Measurements from ENCODE around the gene GNG8.
A peak's percentile ranks its signal among the peaks of the same experiment; 100 is the strongest.

Gene GNG8

DNA sequence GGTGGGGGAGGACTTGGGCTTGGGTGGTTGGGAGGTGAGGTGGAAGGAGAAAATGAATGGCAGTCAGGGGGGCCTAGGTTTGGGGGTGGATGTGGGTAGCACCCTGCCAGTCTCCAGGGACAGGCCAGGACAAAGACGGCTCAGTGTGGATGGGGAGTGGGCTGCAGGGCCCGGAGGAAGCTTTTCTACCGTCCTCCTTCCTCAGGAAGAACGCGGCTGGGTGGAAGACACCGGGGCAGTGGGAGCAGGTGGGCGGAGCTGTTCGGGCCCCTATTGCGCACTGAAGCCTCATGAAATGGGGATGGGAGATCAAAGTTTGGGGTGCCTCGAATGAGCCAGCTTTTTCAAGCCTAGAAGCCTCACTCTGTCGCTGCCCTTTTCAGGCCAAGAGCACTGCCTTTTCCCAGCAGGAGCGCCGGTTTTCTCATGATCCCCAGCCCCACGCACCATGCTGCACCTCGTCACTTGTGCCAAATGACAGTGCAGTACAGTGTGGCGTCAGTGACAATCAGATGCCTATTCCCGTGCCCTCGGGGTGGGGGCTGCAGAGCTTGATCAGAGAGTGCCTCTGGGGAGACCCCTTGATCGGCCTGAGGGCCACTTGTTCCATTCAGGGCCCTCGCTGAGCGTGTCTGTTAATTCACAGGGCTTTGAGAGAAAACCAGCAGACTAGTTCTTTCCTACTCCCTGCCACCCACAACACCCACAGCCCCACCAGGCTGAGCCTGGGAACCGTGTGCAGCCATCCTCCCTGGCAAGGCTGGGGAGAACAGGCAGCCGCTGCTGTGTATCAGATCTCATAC lies 33.4 kb downstream of the GNG8 start:
- 43 to 44% methylated on average over 23 of the region's 23 CpGs for WGBS, 2 experiments
- Histone ChIP-seq H3K36me3 (ENCODE audit: control insufficient read depth, insufficient read depth, low read length) (peaks cover 23% of the 10 kb centered on the region), H3K4me3 (ENCODE audit: insufficient read depth, low read depth, low read length) (peak overlapping the region; percentile 92), H3K27ac (ENCODE audit: insufficient read depth, low read depth, low read length, poor library complexity, severe bottlenecking) (no peak overlapping the region), H3K9me3 (ENCODE audit: control insufficient read depth, low read length) (no peaks in the 10 kb centered on the region), H3K27me3 (ENCODE audit: control insufficient read depth, insufficient read depth, low read length, poor library complexity, severe bottlenecking) (no peaks in the 10 kb centered on the region), H3K4me1 (ENCODE audit: control insufficient read depth, insufficient read depth, low read length) (peaks cover 28% of the 10 kb centered on the region)

DNA sequence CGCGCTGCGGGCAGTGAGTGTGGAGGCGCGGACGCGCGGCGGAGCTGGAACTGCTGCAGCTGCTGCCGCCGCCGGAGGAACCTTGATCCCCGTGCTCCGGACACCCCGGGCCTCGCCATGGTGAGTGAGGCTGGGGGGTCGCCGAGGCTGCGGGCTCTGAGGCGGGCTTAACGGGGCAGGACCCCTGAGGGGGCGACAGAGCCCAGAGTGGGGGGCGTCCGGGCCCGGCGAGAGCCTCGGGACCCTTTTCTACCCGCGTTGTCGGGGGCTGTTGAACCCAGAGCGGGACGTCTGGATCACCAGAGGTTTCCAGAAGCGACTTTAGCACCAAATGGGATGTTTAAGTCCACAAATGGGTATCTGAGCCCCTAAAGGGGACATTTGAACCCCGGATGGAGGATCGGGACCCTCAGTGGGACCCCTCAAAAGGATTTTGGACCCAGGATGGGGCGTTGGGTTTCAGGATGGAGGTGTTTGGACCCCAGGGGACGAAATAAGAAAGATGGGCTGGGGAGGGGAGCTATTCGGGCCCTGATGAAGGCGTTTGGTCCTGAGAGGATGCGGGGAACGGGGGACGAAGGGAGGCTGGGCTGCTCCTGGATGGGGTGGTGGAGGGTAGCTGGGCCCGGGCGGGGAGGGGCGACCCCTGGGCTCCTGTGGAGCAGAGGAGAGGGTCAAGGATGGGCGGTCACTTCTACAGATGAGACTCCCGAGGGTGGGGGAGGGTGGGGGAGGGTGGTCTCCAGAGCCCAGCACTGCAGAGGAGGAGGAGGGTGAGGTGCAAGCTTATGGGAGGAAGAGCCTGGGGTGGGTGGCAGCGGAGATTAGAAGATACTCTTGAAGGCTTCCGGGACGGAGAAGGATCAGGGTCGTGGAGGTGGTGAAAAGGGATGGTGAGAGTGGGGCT lies 34.4 kb downstream of the GNG8 start, which contains the start of gene CALM3:
TSS of gene CALM3 (plus strand) at position 13 of the 907 bp plus-strand sequence. CDS start at position 118, 105 bp downstream.
- no peaks in the 10 kb centered on the region for H3K27me3 ChIP-seq (ENCODE audit: control insufficient read depth, insufficient read depth, low read length, poor library complexity, severe bottlenecking)
- peak within 1 kb of the TSS; percentile 99 for H3K27ac ChIP-seq (ENCODE audit: insufficient read depth, low read depth, low read length, poor library complexity, severe bottlenecking)
- peaks cover 13% of the 10 kb centered on the region for H3K36me3 ChIP-seq (ENCODE audit: control insufficient read depth, insufficient read depth, low read length)
- no peaks in the 10 kb centered on the region for H3K9me3 ChIP-seq (ENCODE audit: control insufficient read depth, low read length)
- WGBS, 2 experiments: 1% methylated on average over 51 of the region's 51 CpGs
- peak within 1 kb of the TSS; percentile 92 for H3K4me3 ChIP-seq (ENCODE audit: insufficient read depth, low read depth, low read length)
- peaks cover 28% of the 10 kb centered on the region for H3K4me1 ChIP-seq (ENCODE audit: control insufficient read depth, insufficient read depth, low read length)

DNA sequence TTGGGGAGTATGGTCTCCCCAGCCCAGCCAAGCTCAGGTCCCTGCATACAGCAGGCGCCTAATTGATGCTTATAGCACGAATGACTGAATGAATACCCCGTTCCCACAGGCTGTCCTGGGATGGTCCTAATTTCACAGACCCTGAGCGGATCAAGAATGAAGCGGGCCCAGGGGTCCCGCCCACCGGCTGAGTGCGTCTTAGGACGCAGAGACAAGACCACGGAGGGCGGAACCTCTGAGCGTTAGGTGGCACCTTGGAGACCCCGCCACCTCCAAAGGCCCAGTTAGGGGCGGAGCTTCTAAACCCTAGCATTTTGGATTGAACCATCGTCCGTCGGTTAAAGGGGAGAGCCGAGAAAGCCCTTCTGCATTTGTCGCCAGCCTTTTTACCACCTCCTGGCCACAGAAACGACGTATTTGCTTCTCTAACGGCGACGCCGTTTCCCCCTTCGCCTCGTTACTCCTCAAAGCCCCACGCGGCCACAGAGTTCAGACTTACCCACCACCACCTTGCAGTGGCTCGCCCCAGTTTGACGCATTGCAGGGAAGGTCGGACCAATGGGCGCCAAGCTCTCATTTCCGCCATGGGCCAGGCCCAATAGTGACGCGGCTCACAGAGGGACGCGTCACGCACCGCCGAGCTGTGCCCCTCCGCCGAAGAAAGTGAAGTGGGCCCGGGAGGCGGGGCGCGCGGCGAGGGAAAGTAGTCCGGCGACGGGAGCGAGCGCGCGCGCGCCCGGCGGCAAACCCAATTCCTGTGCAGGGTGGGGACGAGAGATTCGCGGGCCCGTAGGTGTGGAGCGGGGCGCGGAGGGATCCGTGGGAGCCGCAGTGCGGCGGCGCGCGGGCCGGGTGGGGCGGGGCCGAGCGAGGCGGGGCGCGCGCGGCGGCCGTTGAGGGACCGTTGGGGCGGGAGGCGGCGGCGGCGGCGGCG lies 35.4 kb downstream of the GNG8 start:
- H3K4me3 ChIP-seq (ENCODE audit: insufficient read depth, low read depth, low read length): peak overlapping the region; percentile 92
- WGBS, 2 experiments: 2% methylated on average over 93 of the region's 93 CpGs

DNA sequence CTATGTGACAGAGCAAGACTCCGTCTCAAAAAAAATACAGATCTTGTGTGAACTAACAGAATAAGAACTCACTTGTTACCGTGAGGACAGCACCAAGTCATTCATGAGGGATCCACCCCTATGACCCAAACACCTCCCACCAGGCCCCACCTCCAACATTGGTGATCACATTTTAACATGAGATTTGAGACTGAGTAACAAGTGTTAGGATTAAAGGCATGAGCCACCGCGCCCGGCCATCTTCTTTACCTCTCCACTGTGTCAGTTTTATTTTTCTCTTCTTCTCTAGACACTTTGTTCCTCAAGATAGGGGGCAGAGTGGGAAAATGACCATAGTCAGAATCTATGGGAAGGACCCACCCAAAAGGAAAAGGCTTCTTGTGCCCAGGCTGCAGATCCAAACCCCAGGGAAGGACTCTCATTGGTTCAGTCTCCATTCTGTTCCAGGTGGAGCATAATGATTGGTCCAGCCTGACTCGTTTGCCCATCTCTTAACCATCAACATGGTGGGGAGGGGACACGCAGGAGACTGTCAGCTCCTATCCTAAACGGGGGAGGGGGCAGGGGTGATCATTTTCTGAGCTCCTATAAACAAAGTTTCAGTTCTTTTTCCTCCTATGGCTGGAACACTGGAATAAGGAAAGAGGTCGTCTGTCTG lies 36.2 kb downstream of the GNG8 start:
- H3K4me3 ChIP-seq (ENCODE audit: insufficient read depth, low read depth, low read length): peak overlapping the region; percentile 92

More for the DNA sequence above, 35.4 kb downstream of the GNG8 start:
- peak overlapping the region; percentile 99 for H3K27ac ChIP-seq (ENCODE audit: insufficient read depth, low read depth, low read length, poor library complexity, severe bottlenecking)
- peaks cover 28% of the 10 kb centered on the region for H3K4me1 ChIP-seq (ENCODE audit: control insufficient read depth, insufficient read depth, low read length)
- no peaks in the 10 kb centered on the region for H3K27me3 ChIP-seq (ENCODE audit: control insufficient read depth, insufficient read depth, low read length, poor library complexity, severe bottlenecking)
- H3K36me3 ChIP-seq (ENCODE audit: control insufficient read depth, insufficient read depth, low read length): peaks cover 4% of the 10 kb centered on the region
- H3K9me3 ChIP-seq (ENCODE audit: control insufficient read depth, low read length): no peaks in the 10 kb centered on the region

DNA sequence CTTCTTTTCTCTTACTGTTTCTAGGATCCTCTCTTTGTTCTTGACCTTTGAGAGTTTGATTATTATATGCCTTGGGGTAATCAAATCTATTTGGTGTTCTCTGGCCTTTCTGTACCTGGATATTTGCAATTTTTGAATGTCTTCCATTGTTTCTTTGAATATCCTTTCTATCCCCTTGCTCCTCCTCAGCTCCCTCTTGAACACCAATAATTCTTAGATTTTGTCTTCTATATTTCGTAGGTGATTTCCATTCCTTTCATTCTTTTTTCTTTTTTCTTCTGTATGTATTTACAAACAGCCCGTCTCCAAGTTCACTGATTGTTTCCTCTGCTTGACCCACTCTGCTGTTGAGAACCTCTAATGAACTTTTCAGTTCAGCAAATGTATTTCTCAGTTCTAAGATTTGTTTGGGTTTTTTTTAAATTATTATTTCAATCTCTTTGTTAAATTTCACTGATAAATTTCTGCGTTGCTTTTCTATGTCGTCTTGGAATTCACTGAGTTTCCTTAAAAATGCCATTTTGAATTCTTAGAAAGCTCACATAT lies 37.6 kb downstream of the GNG8 start:
- Histone ChIP-seq H3K36me3 (ENCODE audit: control insufficient read depth, insufficient read depth, low read length) (no peaks in the 10 kb centered on the region), H3K27me3 (ENCODE audit: control insufficient read depth, insufficient read depth, low read length, poor library complexity, severe bottlenecking) (no peaks in the 10 kb centered on the region), H3K9me3 (ENCODE audit: control insufficient read depth, low read length) (no peaks in the 10 kb centered on the region), H3K4me3 (ENCODE audit: insufficient read depth, low read depth, low read length) (no peak overlapping the region), H3K4me1 (ENCODE audit: control insufficient read depth, insufficient read depth, low read length) (peaks cover 12% of the 10 kb centered on the region), H3K27ac (ENCODE audit: insufficient read depth, low read depth, low read length, poor library complexity, severe bottlenecking) (no peak overlapping the region)
- 92 to 96% methylated on average over 4 of the region's 4 CpGs for WGBS, 2 experiments

More for the DNA sequence above, 36.2 kb downstream of the GNG8 start:
- no peaks in the 10 kb centered on the region for H3K36me3 ChIP-seq (ENCODE audit: control insufficient read depth, insufficient read depth, low read length)
- H3K27ac ChIP-seq (ENCODE audit: insufficient read depth, low read depth, low read length, poor library complexity, severe bottlenecking): peak overlapping the region; percentile 99
- no peaks in the 10 kb centered on the region for H3K9me3 ChIP-seq (ENCODE audit: control insufficient read depth, low read length)
- H3K4me1 ChIP-seq (ENCODE audit: control insufficient read depth, insufficient read depth, low read length): peaks cover 26% of the 10 kb centered on the region
- H3K27me3 ChIP-seq (ENCODE audit: control insufficient read depth, insufficient read depth, low read length, poor library complexity, severe bottlenecking): no peaks in the 10 kb centered on the region
- WGBS, 2 experiments: 63 to 69% methylated on average over 7 to 9 of the region's 9 CpGs

DNA sequence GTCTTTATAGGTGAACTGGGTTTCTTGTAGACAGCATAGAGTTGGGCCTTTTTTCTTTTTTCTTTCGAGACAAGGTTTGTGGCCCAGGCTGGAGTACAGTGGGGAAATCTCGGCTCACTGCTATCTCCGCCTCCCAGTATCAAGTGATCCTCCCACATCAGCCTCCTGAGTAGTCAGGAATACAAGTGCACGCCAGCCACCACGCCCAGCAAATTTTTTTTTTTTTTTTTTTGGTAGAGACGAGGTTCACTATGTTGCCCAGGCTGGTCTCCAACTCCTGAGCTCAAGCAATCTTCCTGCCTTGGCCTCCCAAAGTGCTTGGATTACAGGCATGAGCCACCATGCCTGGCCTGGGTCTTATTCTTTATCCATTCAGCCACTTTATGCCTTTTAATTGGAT lies 40.0 kb downstream of the GNG8 start:
- H3K27me3 ChIP-seq (ENCODE audit: control insufficient read depth, insufficient read depth, low read length, poor library complexity, severe bottlenecking): no peaks in the 10 kb centered on the region
- H3K4me3 ChIP-seq (ENCODE audit: insufficient read depth, low read depth, low read length): no peak overlapping the region
- H3K4me1 ChIP-seq (ENCODE audit: control insufficient read depth, insufficient read depth, low read length): no peaks in the 10 kb centered on the region
- WGBS, 2 experiments: 83 to 89% methylated on average over 6 of the region's 6 CpGs
- H3K27ac ChIP-seq (ENCODE audit: insufficient read depth, low read depth, low read length, poor library complexity, severe bottlenecking): no peak overlapping the region
- H3K36me3 ChIP-seq (ENCODE audit: control insufficient read depth, insufficient read depth, low read length): no peaks in the 10 kb centered on the region
- H3K9me3 ChIP-seq (ENCODE audit: control insufficient read depth, low read length): no peaks in the 10 kb centered on the region

DNA sequence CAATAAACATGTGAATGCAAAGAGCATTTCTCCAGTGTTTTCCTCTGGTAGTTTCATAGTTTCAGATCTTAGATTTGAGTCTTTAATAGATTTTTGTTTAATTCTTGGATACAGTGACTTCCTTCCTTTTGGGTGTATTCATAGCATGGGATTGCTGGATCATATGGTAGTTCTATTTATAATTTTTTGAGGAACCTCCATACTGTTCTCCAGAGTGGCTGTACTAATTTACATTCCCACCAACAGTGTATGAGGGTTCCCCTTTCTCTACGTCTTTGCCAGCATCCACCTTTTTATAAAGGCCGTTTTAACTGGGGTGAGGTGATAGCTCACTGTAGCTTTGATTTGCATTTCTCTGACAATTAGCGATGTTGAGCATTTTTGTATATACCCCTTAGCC lies 44.1 kb downstream of the GNG8 start:
- H3K4me3 ChIP-seq (ENCODE audit: insufficient read depth, low read depth, low read length): no peak overlapping the region
- H3K4me1 ChIP-seq (ENCODE audit: control insufficient read depth, insufficient read depth, low read length): no peaks in the 10 kb centered on the region
- no peaks in the 10 kb centered on the region for H3K36me3 ChIP-seq (ENCODE audit: control insufficient read depth, insufficient read depth, low read length)
- H3K27me3 ChIP-seq (ENCODE audit: control insufficient read depth, insufficient read depth, low read length, poor library complexity, severe bottlenecking): no peaks in the 10 kb centered on the region
- WGBS, 2 experiments: 83 to 87% methylated on average over 3 of the region's 3 CpGs
- no peaks in the 10 kb centered on the region for H3K9me3 ChIP-seq (ENCODE audit: control insufficient read depth, low read length)
- no peak overlapping the region for H3K27ac ChIP-seq (ENCODE audit: insufficient read depth, low read depth, low read length, poor library complexity, severe bottlenecking)

DNA sequence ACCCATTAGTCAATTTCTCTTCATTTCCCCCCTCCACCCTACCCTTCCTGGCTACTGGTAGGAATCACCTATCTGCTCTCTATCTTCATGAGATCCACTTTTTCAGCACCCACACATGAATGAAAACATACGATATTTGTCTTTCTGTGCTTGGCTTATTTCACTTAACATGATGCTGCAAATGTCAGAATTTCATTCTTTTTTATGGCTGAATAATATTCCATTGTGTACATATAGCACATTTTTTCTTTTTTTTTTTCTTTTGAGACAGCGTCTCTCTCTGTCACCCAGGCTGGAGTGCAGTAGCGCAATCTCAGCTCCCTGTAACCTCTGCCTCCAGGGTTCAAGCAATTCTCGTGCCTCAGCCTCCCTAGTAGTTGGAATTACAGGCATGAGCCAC lies 44.7 kb downstream of the GNG8 start:
- H3K36me3 ChIP-seq (ENCODE audit: control insufficient read depth, insufficient read depth, low read length): no peaks in the 10 kb centered on the region
- no peak overlapping the region for H3K27ac ChIP-seq (ENCODE audit: insufficient read depth, low read depth, low read length, poor library complexity, severe bottlenecking)
- H3K4me3 ChIP-seq (ENCODE audit: insufficient read depth, low read depth, low read length): no peak overlapping the region
- no peaks in the 10 kb centered on the region for H3K27me3 ChIP-seq (ENCODE audit: control insufficient read depth, insufficient read depth, low read length, poor library complexity, severe bottlenecking)
- H3K4me1 ChIP-seq (ENCODE audit: control insufficient read depth, insufficient read depth, low read length): no peaks in the 10 kb centered on the region
- no peaks in the 10 kb centered on the region for H3K9me3 ChIP-seq (ENCODE audit: control insufficient read depth, low read length)
- WGBS, 2 experiments: 90 to 95% methylated on average over 4 of the region's 4 CpGs

DNA sequence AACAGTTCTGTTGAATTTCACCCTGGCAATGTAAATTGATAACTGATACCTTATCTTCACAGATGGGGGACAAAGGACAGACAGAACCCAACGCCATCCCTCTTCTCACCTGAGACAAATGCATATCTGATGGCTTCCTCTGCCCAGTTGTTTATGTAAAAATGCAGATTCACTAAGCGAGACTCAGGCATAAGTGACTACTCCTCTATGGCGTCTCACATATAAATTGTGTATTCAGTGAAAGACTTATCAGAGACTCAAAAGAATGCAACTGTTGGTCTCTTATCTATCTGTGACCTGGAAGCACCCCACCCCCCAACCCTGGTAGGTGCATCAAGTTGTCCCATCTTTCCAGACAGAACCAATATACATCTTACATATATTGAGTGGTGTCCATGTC lies 48.1 kb downstream of the GNG8 start:
- 83 to 89% methylated on average over 3 of the region's 3 CpGs for WGBS, 2 experiments
- Histone ChIP-seq H3K27me3 (ENCODE audit: control insufficient read depth, insufficient read depth, low read length, poor library complexity, severe bottlenecking) (no peaks in the 10 kb centered on the region), H3K9me3 (ENCODE audit: control insufficient read depth, low read length) (no peaks in the 10 kb centered on the region), H3K36me3 (ENCODE audit: control insufficient read depth, insufficient read depth, low read length) (no peaks in the 10 kb centered on the region), H3K27ac (ENCODE audit: insufficient read depth, low read depth, low read length, poor library complexity, severe bottlenecking) (no peak overlapping the region), H3K4me1 (ENCODE audit: control insufficient read depth, insufficient read depth, low read length) (no peaks in the 10 kb centered on the region), H3K4me3 (ENCODE audit: insufficient read depth, low read depth, low read length) (no peak overlapping the region)

Data from ectodermal cell (in vitro differentiated cells).